Fibroblast of skin of right quadriceps (primary cell): Measurements from ENCODE around the gene SLC35G3.
"Not testable (repeated sequence)": the region's sequence is repeated elsewhere in the genome, so short reads cannot be mapped to it uniquely, and the experiment has no call there.

ENCODE experiments used
- DNase-seq: peaks from one replicate; pipeline ENCODE4 v3.0.0-alpha.2; 2013

The SLC35G3 gene

DNA sequence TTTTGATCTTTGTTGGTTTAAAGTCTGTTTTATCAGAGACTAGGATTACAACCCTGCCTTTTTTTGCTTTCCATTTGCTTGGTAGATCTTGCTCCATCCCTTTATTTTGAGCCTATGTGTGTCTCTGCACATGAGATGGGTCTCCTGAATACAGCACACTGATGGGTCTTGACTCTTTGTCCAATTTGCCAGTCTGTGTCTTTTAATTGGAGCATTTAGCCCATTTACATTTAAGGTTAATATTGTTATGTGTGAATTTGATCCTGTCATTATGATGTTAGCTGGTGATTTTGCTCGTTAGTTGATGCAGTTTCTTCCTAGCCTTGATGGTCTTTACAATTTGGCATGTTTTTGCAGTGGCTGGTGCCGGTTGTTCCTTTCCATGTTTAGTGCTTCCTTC, 8.4 kb upstream of the SLC35G3 start:
- not testable (repeated sequence) for DNase-seq

DNA sequence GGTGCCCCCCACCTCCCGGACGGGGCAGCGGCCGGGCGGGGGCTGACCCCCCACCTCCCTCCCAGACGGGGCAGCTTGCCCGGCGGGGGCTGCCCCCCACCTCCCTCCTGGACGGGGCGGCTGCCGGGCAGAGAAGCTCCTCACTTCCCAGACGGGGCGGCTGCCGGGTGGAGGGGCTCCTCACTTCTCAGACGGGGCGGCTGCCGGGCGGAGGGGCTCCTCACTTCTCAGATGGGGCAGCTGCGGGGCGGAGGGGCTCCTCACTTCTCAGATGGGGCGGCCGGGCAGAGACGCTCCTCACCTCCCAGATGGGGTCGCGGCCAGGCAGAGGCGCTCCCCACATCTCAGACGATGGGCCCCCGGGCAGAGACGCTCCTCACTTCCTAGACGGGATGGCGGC, 869 bp upstream of the SLC35G3 start:
- not testable (repeated sequence) for DNase-seq

DNA sequence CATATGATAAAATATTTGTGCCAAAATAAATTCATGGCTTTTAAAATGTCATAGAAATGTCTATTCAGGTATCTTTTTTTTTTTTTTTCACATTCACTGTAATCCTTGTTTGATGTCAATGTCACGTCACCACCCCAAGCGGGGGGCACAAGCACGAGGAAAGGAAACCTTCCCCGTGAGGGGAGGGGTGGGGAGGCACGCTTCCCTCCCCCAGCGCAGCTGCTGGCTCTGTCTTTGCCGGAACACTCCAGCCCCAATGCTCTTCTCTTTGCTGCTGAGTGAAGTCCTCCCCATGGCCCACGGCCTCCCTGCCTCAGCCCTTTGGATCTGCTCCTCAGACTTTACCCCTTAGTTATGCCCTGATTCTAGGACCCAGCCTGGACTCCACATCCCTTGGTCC, 1.5 kb downstream of the SLC35G3 start:
- no peak for DNase-seq

DNA sequence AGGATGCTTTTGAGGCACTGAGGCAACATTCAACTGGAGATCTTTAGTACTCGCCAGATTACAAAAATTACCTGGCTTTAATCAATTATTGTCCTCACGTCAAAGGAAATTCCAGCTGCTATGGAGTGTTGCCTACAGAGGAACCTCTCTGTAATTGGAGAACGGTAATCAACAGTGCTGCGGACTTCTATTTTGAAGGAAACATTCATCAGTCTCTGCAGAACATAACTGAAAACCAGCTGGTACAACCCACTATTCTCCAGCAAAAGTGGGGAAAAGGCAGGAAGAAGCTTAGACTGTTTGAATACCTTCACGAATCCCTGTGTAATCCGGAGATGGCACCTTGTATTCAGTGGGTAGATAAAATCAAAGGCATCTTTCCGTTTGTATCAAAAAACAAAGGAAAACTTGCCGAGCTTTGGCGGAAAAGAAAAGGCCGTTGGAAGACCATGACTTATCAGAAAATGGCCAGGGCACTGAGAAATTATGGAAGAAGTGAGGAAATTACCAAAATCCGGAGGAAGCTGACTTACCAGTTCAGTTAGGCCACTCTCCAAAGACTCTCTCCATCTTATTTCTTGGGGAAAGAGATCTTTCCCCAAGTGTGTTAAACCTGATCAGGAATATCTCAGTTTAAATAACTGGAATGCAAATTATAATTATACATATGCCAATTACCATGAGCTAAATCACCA, 3.0 kb downstream of the SLC35G3 start:
- no peak for DNase-seq

DNA sequence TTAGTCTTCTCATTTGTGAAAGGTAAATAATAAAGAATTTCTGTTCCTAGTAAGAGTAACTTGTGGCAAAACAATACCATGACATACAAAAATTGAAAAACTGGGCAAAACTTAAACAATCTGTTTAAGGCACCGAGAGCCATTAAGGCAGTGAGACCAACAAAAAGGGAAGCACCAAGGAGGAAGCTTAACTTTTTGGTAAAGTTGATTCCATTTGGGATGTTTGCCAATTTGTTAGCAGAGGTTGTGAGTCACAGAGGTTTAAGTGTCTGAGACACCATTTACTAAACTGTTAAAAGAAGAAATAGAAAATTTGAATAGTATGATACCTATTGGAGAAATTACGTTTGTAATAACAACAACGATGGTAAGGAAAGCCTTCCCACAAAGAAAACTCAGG, 4.9 kb downstream of the SLC35G3 start:
- DNase-seq: peak; percentile 19

DNA sequence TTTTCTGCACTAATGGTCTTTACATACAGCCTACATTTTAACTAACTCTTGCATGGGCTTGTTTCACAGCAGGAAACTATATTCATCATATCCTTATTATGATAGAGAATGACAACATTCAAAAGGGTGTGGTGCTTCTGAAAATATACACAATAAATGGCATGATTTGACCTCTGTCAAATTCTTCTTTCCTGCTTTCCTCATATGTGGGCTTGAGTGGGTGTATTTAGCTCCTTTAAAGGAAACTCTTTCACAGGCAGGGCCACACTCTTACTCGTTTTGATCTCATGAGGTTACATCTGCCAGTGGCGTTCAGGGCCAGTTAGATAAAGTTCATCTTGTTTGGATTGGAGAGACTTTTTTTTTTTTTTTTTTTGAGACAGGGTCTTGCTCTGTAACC, 6.1 kb downstream of the SLC35G3 start:
- no peak for DNase-seq

DNA sequence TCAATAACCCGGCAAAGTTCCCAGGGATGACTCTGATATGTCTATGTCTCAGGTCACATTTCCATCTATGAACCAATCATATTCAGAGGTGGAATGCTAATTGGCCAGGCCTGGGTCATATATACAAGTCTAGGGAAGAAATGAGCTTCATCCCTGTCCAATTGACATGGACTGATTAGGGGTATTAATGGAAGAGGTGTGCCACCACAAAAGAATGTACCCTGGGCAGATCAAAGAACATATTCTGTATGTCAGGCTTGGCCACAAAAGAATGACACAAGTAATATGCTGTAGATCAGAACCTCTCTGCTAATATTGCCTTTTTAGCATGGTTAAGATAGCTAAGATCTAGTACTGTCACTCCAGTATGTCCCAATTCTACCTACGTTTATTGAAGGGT, 6.7 kb downstream of the SLC35G3 start:
- DNase-seq: no peak

DNA sequence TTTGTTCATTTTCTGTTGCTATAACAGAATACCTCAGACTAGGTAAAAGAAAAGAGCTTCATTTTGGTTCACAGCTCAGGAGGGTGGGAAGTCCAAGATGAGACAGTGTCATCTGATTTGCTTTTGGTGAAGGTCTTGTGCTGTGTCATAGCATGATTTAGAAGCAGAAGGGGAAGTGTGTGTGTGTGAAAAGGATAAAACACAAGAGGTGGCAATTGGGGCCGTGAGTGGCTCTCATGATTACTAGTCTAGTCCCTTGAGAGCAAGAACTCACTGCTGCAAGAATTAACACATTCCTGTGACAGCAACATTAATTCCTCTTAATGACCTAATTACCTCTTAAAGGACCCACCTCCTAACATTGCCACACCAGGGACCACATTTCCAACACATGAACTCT, 8.3 kb downstream of the SLC35G3 start:
- DNase-seq: no peak

DNA sequence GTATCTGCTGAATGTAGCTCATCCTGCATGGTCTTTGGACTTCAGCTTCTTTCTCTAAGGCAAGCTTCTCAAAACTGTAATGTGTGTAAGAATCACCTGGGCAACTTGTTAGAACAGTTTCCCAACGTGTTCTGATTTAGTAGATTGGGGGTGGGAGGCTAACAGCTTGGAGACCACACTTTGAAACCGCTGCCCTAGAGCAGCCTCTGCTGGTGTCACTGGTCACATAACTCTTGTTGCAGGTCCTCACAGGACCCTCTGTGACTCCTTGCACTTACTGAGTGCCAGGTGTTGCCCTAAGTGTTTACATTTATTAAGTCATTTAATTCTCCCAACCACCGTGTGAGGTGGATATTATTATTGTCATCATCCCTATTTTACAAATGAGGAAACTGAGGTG, 9.9 kb downstream of the SLC35G3 start:
- no peak for DNase-seq

DNA sequence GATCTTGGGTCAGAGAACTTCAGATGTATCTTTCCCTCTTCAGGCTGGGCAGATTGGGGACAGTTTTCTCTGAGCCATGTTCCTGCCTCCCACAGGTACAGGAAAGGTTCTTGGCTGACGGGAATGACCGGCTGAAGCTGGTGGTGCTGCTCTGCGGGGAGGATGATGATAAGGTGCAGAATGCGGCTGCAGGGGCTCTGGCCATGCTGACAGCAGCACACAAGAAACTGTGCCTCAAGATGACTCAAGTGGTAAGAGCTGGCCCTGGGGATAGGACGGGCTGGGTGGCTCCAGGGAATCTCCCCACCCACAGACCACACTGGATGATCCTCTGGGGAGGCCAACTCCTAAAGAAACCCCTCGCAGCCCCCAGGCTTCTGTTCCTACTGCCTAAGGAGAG, 10.9 kb downstream of the SLC35G3 start:
- DNase-seq: no peak

DNA sequence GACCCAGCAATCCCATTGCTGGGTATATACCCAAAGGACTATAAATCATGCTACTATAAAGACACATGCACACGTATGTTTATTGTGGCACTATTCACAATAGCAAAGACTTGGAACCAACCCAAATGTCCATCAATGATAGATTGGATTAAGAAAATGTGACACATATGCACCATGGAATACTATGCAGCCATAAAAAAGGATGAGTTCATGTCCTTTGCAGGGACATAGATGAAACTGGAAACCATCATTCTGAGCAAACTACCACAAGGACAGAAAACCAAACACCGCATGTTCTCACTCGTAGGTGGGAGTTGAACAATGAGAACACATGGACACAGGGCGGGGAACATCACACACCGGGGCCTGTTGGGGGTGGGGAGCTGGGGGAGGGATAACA, 14.8 kb downstream of the SLC35G3 start:
- DNase-seq: not testable (repeated sequence)

DNA sequence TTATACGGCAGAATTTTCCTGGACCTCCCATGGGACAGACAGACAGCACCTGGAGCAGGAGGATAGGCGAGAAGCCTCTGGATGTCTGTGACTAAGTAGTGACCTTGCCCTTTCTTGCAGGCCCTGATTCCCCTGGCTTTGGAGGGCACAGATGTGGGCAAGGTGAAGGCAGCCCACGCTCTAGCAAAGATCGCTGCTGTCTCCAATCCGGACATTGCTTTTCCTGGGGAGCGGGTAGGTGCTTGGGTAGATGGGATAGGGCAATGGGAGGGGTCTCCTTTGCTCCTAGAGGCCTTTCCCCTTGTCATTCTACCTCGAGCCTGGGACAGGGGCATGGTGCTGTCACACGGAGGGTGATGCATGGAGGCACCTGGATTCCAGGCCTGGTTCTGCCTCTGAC, 17.3 kb downstream of the SLC35G3 start:
- no peak for DNase-seq

DNA sequence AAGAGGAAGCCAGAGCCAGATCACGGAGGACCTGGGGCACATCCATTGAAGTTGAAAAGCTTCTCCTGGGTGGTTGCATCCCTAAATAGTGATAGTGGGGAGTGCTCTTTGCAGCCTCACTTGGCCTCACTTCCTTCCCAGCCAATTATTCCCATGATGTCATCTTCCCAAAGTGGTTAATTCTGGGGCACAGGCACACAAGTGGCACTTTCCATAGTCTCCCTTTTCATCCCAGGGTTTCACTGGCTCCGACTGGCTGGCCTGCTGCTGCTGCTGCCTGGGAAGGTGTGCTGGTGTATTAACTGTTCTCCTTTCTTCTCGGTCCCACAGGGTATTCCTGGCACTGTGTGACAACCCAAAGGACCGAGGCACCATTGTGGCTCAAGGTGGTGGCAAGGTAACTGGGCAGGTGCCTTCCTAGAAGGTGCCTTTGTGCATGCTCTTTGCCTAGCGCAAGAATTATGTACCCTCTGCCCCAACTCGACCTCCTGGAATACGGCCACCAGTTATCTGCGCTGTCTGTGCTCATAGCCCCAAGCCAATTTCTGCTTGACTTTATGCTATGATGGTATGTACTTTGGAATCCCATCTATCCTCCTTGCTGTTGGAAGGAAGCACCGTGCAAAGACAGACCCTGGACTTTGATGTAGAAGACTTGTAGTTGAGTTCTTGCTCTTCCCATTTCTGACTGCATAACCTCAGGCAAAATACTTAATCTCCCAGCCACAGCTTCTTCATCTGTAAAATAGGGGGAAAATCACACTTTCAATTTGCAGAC, 18.4 kb downstream of the SLC35G3 start:
- DNase-seq: no peak

DNA sequence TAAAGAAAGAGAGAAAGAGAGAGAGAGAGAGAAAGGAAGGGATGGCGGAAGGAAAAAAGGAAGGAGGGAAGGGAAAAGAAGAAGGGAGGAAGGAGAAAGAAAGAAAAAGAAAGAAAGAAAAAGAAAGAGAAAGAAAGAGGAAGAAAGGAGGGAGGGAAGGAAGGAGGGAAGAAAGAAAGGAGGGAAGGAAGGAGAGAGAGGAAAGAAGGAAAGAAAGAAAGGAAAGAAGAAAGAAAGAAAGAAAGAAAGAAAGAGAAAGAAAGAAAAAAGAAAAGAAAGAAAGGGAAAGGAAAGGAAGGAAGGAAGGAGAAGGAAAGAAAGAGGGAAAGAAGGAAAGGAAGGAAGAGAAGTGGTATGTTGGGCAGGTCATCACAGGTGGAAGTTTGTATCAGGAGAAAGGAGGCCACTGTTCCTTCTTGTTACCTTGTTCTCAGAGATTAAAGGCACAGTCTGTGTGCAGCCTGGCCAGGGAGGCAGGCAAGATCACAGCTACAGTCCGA, 19.3 kb downstream of the SLC35G3 start:
- no peak for DNase-seq

DNA sequence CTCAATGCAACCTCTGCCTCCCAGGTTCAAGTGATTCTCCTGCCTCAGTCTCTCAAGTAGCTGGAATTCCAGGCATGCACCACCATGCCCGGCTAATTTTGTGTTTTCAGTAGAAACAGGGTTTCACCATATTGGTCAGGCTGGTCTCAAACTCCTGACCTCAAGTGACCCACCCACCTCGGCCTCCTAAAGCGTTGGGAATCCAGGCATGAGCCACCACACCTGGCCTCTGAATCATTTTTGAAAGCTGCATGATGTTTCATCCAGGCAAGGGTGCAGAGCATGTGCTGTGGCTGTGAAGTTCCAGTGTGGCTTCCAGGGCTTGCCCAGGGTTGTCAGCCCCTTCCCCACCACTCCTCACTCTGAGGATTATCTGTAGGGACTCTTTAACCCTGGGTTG, 21.9 kb downstream of the SLC35G3 start:
- not testable (repeated sequence) for DNase-seq

DNA sequence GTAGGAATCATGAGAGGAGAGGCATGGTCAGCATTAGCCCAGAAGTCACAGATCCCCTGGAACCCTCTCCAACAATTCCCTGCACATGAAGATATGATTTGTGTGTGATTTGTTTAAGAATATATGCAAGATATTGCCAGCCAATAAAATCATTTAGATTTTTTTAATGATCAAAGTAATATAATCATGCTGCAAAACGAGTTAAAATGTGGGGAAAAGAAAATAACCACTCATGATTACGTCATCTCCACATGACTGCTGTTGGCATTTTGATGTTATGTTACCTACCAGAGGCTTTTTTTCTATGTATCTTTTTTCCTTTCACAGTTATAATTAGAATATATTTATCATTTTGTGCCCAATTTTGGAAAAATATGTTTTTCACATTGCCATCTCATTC, 22.4 kb downstream of the SLC35G3 start:
- no peak for DNase-seq

DNA sequence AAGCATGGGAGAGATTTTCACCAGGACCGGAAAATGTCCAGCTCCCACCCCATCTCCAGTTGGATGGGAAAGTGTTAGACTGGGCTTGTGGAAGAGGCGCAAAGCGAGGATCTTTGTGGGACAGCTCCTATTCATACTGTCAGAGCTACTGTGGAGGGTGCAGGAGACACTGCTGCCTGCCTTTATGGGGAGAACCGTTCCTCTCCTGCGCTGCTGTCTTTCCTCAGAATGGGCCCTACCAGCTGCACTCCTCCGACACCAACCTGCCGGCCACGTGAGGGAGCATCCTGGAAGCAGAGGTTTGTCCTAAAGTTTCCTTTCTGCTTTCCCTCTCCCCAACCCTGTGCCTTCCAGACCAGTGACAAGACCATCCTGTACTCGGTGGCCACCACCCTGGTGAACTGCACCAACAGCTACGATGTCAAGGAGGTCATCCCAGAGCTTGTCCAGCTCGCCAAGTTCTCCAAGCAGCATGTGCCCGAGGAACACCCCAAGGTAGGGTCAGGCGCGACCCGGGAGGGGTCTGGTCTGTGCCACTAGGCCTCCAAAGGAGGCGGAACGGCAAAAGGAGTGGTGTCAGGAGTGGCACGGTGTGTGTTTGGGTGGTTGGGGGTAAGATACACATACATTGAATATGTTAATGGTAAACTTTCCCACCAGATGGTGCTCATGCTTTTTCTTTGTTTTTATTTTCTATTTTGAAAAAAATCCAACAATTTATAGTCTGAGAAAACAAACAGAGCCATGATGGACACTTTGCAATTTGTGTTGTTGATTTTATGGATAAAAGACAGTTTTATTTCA, 23.0 kb downstream of the SLC35G3 start:
- peak; percentile 28 for DNase-seq

DNA sequence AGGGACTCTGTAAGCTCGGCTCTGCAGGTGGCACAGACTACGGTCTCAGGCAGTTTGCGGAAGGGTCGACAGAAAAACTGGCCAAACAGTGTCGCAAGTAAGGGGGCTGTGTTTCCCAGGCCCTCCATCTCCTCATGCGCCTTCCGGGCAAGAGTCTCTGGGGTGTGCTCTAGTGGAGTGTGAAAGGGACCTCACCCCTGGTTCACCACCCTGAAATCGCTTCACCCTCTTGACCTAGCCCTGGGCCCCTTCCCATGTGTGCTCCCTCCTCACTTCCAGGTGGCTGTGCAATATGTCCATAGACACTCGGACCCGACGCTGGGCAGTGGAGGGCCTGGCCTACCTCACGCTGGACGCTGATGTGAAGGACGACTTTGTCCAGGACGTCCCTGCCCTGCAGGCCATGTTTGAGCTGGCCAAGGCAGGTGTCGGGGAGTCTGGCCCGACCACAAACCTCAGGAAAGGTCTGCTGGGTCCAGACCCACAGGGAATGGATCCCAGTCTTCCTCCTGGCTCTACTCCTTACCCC, 24.3 kb downstream of the SLC35G3 start:
- DNase-seq: no peak

DNA sequence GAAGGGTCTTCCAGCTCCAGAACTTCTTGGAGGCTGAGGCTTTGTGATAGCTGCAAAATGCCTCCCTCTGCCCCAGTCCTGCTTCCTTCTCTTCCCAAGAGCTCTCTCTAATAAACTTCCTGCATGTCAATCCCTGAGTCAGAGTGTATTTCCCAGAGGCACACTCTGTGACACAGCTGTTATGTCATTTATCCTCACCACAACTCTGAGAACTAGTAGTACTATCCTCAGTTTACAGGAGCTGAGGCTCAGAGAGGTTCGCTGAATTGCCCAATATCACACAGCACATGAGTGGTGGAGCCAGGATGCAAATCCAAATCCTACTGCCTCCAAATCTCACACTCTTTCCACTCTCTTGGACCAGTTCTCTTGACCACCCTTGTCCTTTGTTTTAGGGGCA, 26.5 kb downstream of the SLC35G3 start:
- DNase-seq: peak; percentile 20

DNA sequence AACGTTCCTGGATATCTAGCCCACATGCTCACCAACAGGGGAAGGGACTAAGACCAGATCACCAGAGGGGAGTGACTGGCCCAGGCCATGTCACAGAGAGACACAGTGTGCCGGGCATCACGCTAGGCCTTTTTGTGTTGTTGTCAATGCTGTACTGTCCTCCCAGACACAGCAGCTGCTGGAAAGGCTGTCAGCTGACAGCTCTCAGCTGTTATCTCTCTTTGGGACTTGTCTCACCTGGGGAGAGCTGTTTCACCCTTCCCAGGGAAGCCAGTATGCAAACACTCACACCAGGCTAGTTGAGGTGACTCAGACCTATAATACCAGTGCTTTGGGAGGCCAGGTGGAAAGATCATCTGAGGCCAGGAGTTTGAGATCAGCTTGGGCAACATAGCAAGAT, 27.1 kb downstream of the SLC35G3 start:
- DNase-seq: no peak

DNA sequence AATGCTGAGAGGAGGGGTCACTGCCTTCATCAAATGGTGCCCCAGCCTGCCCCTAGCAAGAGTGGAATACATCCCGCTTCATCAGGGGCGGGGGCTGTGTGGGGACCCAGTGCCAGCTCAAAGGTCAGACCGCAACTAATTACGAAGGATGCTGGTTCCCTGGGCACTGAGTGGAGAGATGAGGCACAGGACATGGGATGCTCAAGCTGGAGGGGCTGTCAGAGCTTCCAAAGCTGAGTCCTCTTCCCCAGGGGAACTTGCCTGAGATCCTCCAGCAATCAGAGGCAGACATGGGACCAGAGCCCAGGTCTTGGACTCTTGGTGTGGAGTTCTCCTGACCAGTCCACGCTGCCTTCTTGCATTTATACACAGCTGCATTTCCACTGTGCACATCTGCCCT, 27.7 kb downstream of the SLC35G3 start:
- no peak for DNase-seq

DNA sequence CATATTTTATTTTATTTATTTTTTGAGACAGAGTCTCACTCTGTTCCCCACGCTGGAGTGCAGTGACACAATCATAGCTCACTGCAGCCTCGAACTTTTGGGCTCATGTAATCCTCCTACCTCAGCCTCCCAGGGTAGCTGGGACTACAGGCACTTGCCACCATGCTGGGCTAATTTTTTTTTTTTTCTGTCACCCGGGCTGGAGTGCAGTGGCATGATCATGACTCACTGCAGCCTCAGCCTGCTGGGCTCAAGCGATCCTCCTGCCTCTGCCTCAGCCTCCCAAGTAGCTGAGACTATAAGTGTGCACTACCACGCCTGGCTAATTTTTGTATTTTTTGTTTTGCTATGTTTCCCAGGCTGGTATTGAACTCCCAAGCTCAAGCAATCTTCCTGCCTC, 29.5 kb downstream of the SLC35G3 start:
- DNase-seq: no peak

DNA sequence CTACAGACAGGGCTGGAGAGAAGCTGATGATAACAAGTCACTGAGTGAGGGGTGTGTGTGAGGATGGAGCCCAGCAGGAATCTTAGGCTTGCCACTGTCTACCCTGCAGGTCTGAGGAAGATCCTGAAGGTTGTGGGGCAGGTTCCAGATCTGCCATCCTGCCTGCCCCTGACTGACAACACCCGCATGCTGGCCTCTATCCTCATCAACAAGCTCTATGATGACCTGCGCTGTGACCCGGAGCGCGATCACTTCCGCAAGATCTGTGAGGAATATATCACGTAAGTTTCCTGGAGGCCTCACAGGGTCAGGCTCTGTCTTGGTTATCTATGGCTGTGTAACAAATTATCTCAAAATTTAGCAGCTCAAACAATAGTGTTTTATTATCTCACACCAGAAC, 30.3 kb downstream of the SLC35G3 start:
- DNase-seq: no peak
